ENCODE results near the gene CDHR4. TPM values are rescaled to one million over a fixed set of nuclear protein-coding genes. Genes with fewer than 3 reads are reported as not detected.

The CDHR4 gene, protein sequence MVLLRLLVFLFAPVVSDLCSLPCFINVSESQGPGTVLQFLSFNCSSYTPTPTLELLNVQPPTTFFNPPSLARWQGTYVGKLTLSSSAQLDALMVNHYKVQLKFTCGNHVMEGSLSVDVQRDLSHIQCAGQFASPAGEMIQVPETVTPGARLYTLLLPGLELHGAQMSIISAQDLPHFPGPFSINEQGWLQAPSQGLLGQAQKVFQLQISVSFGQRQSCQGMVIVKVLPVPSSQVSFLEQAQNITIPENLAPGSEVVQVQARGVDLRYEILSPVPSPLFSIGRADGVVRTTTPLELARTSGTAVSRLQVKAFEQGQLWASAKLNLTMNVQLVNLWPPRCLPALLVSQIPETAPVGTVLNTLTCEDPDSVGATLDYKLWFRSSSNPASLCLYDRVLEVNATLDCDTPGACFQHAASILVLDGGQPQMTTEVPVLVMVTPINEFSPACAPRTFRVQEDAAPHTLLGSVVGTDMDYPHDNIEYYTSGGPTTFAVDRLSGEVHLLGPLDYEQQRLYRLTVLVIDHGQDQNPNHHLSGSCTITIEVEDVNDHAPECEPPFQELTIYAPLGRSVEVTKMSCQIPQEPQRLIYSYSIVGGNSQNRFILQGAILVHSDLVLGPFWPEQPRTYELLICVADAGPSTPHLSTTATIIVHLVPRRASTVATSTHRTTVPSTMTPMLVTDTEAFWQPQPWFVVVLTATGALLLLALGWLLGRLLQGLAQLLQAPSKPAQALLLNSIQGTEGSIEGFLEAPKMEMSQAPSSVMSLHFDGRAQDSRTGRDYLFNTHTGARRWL
- 0.12 to 0.65 TPM (median 0.43 TPM) in 5 replicates for total RNA-seq (2022; extraction: Qiagen RNA extraction)

GRCh38 chr3:49799761-49800160 lies at the start of gene CDHR4:
CDHR4 (minus strand) TSS chr3:49799873; CDS start chr3:49799812, 61 bp downstream.

DNA sequence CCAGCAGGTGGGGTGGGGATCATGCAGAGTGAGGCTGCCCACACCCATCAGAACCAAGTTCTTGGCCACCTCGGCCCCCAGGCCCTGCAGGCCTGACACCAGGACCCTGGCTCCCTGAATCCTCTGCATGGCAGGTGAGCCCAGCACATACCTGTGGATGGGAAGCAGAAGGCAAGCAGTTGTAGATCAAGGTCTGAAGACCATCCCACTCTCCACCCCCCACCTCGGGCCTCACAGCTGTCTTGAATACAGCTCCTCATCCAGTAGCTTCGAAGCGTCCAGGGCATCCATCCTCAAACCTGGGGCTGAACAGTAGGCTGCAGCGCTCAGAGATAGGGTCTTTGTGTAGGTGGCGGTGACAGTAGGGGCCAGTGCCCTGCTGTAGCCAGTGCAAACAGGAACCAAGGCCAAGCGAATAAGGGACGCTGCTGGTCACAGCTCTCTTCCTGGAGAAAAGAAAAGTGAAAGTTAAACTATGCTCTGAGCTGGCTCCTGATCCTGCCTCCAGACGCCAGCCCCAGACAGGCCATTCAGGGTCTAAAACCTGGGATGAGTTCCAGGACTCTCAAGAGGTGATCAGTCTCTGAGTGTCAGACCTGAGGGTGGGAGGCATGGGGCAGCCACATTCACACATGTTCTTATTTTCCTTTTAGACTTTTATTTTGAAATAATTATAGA lies 14.0 kb upstream of the CDHR4 start, which contains the start of gene UBA7:
Gene UBA7 (minus strand): TSS at position 457 of the 678 bp plus-strand sequence. CDS start 166 bp downstream, at position 291.

DNA sequence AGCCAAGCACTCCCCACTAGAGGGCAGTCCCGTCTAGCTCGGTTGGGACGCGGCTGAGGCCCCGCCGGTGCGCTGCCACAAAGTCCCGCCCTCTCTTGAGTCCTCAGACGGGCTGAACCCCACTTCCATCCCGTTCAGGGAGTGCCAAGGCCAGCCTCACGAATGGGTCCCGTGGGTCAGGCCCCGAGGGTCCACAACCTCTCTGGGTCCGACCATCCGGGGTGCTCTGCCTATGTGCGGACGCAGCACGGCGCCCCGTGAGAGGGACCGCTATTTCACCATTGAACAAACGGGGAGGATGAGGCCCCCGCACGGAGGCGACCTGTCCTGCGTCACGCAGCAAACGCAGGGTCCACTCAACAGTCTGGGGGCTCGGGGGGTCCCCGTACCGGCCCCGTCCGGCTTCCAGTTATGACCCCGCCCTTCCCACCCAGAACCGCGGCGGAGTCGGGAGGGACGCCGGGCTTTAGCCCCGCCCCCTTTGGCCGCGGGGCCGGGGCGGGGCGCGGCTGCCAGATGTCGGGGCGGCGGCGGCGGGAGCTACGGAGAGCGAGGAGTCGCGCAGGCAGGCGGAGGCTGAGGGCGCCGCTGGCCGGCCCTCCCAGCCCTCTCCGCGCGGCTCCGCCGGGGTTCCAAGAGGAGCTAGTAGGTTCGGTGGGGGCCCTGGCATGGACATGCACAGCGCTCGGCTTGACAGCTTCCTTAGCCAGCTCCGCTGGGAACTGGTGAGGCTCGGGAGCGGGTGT lies 3.2 kb upstream of the CDHR4 start, which contains the start of gene INKA1:
Gene INKA1 (plus strand): TSS at position 543 of the 746 bp plus-strand sequence. CDS start 132 bp downstream, at position 675.

DNA sequence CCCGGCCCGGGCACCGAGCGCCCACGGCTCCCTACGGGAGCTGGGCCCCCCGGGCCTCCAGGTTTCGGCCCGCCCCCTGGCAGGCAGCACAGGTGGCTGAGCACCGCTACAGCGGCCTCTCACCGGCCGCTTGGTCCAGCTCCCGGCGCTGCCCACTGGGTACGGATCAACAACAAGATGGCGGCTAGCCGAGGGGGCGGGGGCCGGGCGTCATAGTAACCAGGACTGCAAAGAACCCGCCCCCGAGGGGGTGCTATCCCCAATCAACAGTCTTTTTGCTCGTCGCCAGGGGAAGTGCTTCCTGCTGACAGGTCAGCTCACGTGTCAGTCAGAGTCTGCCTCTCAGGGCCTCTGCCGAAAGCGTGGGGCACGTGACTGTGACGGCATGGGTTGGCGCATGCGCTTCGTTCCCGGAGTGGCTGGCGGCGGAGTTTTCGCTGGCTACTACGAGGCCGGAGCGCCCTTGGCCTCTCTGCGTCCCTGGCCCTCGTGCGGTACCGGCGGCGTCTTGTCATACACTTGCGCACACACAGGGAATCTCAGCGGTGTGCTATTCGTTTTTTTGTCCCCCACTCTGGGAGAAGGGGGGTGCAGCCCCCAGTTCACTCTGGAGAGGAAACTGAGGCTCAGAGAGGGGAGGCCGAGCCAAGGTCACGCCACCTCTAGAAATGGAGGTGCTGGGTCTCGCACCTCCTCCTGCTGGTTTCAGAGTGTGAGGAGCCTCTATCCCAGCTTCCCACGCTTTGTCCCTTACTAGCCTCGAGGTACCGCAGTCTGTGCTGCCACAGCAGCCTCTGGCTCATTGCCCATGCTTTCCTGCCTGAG lies 13.1 kb downstream of the CDHR4 start, which contains the start of gene IP6K1:
Gene IP6K1 (minus strand): TSS at position 186 of the 825 bp plus-strand sequence. CDS start 38,502 bp downstream, outside the sequence.

Other genes with a start within 250 kb of the CDHR4 start
- 0.08 to 0.16 TPM (median 0.13 TPM) in 5 replicates for gene BSN, start 245.4 kb downstream of the CDHR4 start, total RNA-seq (2022; extraction: Qiagen RNA extraction)
- gene APEH, start 125.5 kb downstream of the CDHR4 start, total RNA-seq (2022; extraction: Qiagen RNA extraction), result 57.8 to 70.4 TPM (median 66.0 TPM) in 5 replicates
- gene MST1, start 110.4 kb downstream of the CDHR4 start, total RNA-seq (2022; extraction: Qiagen RNA extraction), result 1.4 to 2.9 TPM (median 1.8 TPM) in 5 replicates
- 10.2 to 17.6 TPM (median 17.0 TPM) in 5 replicates for gene RNF123, start 110.3 kb downstream of the CDHR4 start, total RNA-seq (2022; extraction: Qiagen RNA extraction)
- gene AMIGO3, start 80.2 kb downstream of the CDHR4 start, total RNA-seq (2022; extraction: Qiagen RNA extraction), result 0.23 to 1.3 TPM (median 0.41 TPM) in 5 replicates
- gene GMPPB, start 75.9 kb downstream of the CDHR4 start, total RNA-seq (2022; extraction: Qiagen RNA extraction), result 14.9 to 22.0 TPM (median 20.4 TPM) in 5 replicates
- 20.9 to 22.7 TPM (median 21.0 TPM) in 5 replicates for gene IP6K1, start 13.3 kb downstream of the CDHR4 start, total RNA-seq (2022; extraction: Qiagen RNA extraction)
- 1.6 to 2.3 TPM (median 2.1 TPM) in 5 replicates for gene INKA1, start 3.4 kb upstream of the CDHR4 start, total RNA-seq (2022; extraction: Qiagen RNA extraction)
- gene UBA7, start 14.1 kb upstream of the CDHR4 start, total RNA-seq (2022; extraction: Qiagen RNA extraction), result 0.38 to 0.74 TPM (median 0.64 TPM) in 5 replicates
- 11.9 to 16.2 TPM (median 15.3 TPM) in 5 replicates for gene TRAIP, start 56.7 kb upstream of the CDHR4 start, total RNA-seq (2022; extraction: Qiagen RNA extraction)
- 0.17 to 0.40 TPM (median 0.37 TPM) in 5 replicates for gene CAMKV, start 70.0 kb upstream of the CDHR4 start, total RNA-seq (2022; extraction: Qiagen RNA extraction)
- gene MST1R, start 104.0 kb upstream of the CDHR4 start, total RNA-seq (2022; extraction: Qiagen RNA extraction), result 6.9 to 9.5 TPM (median 8.7 TPM) in 5 replicates
- 5.8 to 9.4 TPM (median 8.4 TPM) in 5 replicates for gene MON1A, start 129.9 kb upstream of the CDHR4 start, total RNA-seq (2022; extraction: Qiagen RNA extraction)
- gene RBM6, start 140.3 kb upstream of the CDHR4 start, total RNA-seq (2022; extraction: Qiagen RNA extraction), result 23.6 to 32.9 TPM (median 26.4 TPM) in 5 replicates